Activated naive CD4-positive, alpha-beta T cell treated with anti-CD3 and anti-CD28 coated beads, Interleukin-2, amount 50 U/mL, for 24 hours (primary cell): ENCODE measurements around the gene EOGT.
A peak's percentile ranks its signal among the peaks of the same experiment; 100 is the strongest.

ENCODE experiments used
- H3K27ac Mint-ChIP-seq: one replicate; pipeline ENCODE4 v1.8.0; 2021; ENCODE audit warnings: mild to moderate bottlenecking, mixed read lengths
- H3K27me3 Mint-ChIP-seq: one replicate; pipeline ENCODE4 v1.8.0; 2021; ENCODE audit warnings: mixed read lengths
- H3K36me3 Mint-ChIP-seq: one replicate; pipeline ENCODE4 v1.8.0; 2021; ENCODE audit warnings: mixed read lengths
- H3K4me1 Mint-ChIP-seq: one replicate; pipeline ENCODE4 v1.8.0; 2021; ENCODE audit warnings: mixed read lengths
- H3K4me3 Mint-ChIP-seq: one replicate; pipeline ENCODE4 v1.8.0; 2021; ENCODE audit warnings: mild to moderate bottlenecking, mixed read lengths
- H3K9me3 Mint-ChIP-seq: one replicate; pipeline ENCODE4 v1.8.0; 2021; ENCODE audit warnings: mixed read lengths

Gene EOGT

GRCh38 chr3:69016102-69016501 lies 2.6 kb upstream of the EOGT start:
- Mint-ChIP-seq H3K4me3 (no peak overlapping the region), H3K9me3 (no peaks in the 10 kb centered on the region), H3K27ac (no peak overlapping the region), H3K27me3 (no peaks in the 10 kb centered on the region), H3K36me3 (peaks cover 6% of the 10 kb centered on the region), H3K4me1 (peaks cover 25% of the 10 kb centered on the region)

DNA sequence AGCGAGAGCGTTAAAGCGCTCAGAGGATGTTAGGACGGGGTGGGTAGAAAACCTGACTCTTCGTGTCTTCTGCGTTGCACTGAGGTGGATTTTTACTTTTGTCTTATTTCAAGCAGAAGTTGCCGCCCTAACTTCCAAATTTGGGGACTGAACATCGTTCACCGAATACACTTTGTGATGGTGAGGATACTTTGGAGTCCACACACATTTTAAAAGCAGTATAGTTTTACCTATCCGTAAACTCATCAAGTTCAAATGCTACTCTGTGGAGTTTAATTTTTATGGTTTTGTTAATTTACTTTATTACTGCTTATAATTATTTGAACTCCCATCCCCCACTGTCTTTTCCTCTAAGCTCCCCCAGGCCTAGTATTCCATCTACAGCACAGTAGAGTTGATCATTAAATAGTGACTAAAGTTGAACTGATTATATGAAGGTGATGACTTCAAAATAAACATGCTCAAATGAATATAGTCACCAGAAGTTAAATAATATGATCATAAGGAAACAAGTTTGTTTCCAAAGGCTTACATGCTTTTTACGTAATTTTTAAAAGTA lies 617 bp upstream of the EOGT start:
- H3K9me3 Mint-ChIP-seq: no peaks in the 10 kb centered on the region
- peak overlapping the region; percentile 93 for H3K27ac Mint-ChIP-seq
- peaks cover 33% of the 10 kb centered on the region for H3K4me1 Mint-ChIP-seq
- peak overlapping the region; percentile 84 for H3K4me3 Mint-ChIP-seq
- H3K27me3 Mint-ChIP-seq: no peaks in the 10 kb centered on the region
- H3K36me3 Mint-ChIP-seq: peaks cover 6% of the 10 kb centered on the region

- Mint-ChIP-seq H3K27ac (peak overlapping the region; percentile 89), H3K27me3 (no peaks in the 10 kb centered on the region), H3K4me3 (peak overlapping the region; percentile 87), H3K4me1 (peaks cover 33% of the 10 kb centered on the region), H3K36me3 (peaks cover 7% of the 10 kb centered on the region), H3K9me3 (no peaks in the 10 kb centered on the region)
Measured at GRCh38 chr3:69012800-69013252, 658 bp downstream of the EOGT start.

GRCh38 chr3:69012100-69012799 lies 1.2 kb downstream of the EOGT start:
- Mint-ChIP-seq H3K27me3 (no peaks in the 10 kb centered on the region), H3K4me3 (peak overlapping the region; percentile 87), H3K27ac (peak overlapping the region; percentile 89), H3K4me1 (peaks cover 33% of the 10 kb centered on the region), H3K36me3 (peaks cover 7% of the 10 kb centered on the region), H3K9me3 (no peaks in the 10 kb centered on the region)

GRCh38 chr3:69011096-69011730 lies 2.3 kb downstream of the EOGT start:
- Mint-ChIP-seq H3K4me3 (no peak overlapping the region), H3K36me3 (peaks cover 3% of the 10 kb centered on the region), H3K9me3 (no peaks in the 10 kb centered on the region), H3K4me1 (peaks cover 33% of the 10 kb centered on the region), H3K27me3 (no peaks in the 10 kb centered on the region), H3K27ac (peak overlapping the region; percentile 17)

DNA sequence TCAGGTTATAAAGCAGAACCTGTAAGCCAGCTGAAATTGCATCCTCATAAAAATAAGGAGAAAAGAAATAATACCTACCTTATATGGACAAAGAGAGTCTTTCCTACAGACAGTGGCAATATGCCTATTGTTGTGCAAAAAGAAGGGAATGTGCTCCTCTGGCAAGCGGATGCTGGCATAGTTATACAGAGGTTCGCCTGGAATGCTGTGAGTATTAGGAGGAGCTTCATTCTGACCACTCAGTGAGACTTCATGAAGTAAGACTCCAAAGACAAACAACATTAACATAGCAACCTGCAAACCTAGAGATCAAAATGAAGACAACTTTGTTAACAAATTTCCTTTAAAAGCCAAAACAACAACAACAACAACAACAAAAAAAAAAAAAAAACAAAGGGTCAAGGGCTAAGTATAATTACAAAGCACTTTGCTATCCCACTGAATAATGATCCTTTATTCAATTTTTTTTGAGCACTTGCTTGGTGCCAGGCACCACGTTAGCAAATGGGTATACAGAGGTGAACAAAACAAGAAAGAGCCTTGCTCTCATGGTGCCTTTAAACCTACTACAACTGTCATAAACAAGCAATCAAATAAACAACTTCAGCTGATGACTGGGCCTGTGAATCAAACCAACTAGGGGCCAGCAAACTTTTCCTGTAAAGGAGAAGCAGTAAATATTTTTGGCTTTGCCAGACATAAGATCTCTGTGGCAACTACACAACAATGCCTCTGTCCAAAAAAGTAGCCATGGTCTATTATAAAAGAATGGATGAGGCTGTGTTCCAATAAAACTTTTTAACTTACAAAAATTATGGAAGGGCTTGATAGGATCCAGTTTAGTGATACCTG lies 3.7 kb downstream of the EOGT start:
- no peaks in the 10 kb centered on the region for H3K9me3 Mint-ChIP-seq
- H3K27ac Mint-ChIP-seq: peak overlapping the region; percentile 5
- peaks cover 27% of the 10 kb centered on the region for H3K4me1 Mint-ChIP-seq
- H3K36me3 Mint-ChIP-seq: peaks cover 8% of the 10 kb centered on the region
- no peak overlapping the region for H3K4me3 Mint-ChIP-seq
- H3K27me3 Mint-ChIP-seq: no peaks in the 10 kb centered on the region

- Mint-ChIP-seq H3K9me3 (no peaks in the 10 kb centered on the region), H3K27ac (no peak overlapping the region), H3K4me1 (peaks cover 20% of the 10 kb centered on the region), H3K4me3 (no peak overlapping the region), H3K36me3 (peaks cover 8% of the 10 kb centered on the region), H3K27me3 (no peaks in the 10 kb centered on the region)
Measured at GRCh38 chr3:69008980-69009379, 4.5 kb downstream of the EOGT start.

DNA sequence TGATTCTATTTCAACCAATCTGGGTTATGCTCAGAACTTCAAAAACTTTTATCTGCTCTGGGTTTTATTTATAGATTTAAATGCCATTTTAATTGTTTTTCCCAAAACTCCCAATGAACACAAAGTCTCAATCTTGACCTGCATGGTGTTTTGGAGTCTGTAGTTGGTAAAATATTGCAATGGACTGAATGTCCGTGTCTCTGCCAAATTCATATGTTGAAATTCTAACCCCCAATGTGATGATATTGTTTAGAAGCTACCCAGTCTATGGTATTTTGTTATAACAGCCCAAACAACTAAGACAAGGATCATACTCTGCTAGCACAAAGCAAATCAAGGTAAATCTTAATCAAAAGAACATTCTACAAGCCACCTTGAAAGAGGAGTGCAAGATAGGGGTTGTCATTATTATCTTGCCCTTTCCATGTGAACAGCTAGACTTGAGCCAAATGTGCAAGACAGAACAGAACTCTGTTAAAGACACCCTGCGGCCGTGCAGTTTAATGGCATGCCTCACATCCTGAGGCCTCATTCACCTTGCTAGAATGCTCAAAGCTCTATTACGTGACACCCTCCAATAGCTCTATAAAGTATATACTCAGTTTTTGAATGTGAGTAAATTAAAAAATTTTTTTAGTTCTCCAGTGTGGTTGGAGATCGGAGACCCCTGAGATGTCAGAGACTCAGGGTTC lies 7.5 kb downstream of the EOGT start:
- Mint-ChIP-seq H3K4me1 (peaks cover 9% of the 10 kb centered on the region), H3K27ac (no peak overlapping the region), H3K9me3 (no peaks in the 10 kb centered on the region)

GRCh38 chr3:69005071-69005790 lies 8.3 kb downstream of the EOGT start:
- H3K36me3 Mint-ChIP-seq: peaks cover 14% of the 10 kb centered on the region
- H3K9me3 Mint-ChIP-seq: no peaks in the 10 kb centered on the region
- no peaks in the 10 kb centered on the region for H3K27me3 Mint-ChIP-seq
- no peak overlapping the region for H3K4me3 Mint-ChIP-seq
- H3K4me1 Mint-ChIP-seq: peaks cover 4% of the 10 kb centered on the region
- H3K27ac Mint-ChIP-seq: no peak overlapping the region

More for the DNA sequence above, 7.5 kb downstream of the EOGT start:
- Mint-ChIP-seq H3K4me3 (no peak overlapping the region), H3K27me3 (no peaks in the 10 kb centered on the region), H3K36me3 (peaks cover 14% of the 10 kb centered on the region)

DNA sequence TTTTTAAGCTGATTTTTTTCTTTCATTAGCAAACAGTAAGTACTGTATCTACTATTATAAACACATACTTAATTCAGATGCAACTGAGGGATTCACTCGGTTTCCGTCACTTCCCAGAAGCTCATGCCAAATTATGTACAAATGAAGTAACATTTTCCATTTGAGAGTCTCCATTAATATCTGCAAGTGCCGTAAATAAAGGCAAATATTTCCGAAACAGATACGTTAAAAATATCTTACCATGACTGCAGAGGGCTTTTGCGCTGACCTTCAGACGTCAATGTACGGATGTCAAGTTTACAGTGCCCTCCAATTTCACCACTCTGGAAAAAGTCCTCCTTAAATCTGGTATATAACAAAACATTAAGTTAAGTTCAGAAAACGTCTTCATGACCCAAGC lies 9.3 kb downstream of the EOGT start:
- Mint-ChIP-seq H3K4me3 (no peak overlapping the region), H3K4me1 (no peaks in the 10 kb centered on the region), H3K9me3 (no peaks in the 10 kb centered on the region), H3K27me3 (no peaks in the 10 kb centered on the region), H3K36me3 (peaks cover 14% of the 10 kb centered on the region), H3K27ac (no peak overlapping the region)

- Mint-ChIP-seq H3K4me3 (no peak overlapping the region), H3K9me3 (no peaks in the 10 kb centered on the region), H3K27me3 (no peaks in the 10 kb centered on the region), H3K36me3 (peaks cover 24% of the 10 kb centered on the region), H3K4me1 (no peaks in the 10 kb centered on the region), H3K27ac (no peak overlapping the region)
Measured at GRCh38 chr3:68999605-69000004, 13.9 kb downstream of the EOGT start.

- no peak overlapping the region for H3K27ac Mint-ChIP-seq
- H3K27me3 Mint-ChIP-seq: no peaks in the 10 kb centered on the region
Measured at GRCh38 chr3:68999158-68999557, 14.3 kb downstream of the EOGT start.

GRCh38 chr3:68997887-68998286 lies 15.6 kb downstream of the EOGT start:
- H3K4me3 Mint-ChIP-seq: no peak overlapping the region
- H3K27me3 Mint-ChIP-seq: no peaks in the 10 kb centered on the region
- H3K27ac Mint-ChIP-seq: no peak overlapping the region
- peaks cover 29% of the 10 kb centered on the region for H3K36me3 Mint-ChIP-seq
- no peaks in the 10 kb centered on the region for H3K4me1 Mint-ChIP-seq
- no peaks in the 10 kb centered on the region for H3K9me3 Mint-ChIP-seq

More at GRCh38 chr3:68999158-68999557, 14.3 kb downstream of the EOGT start:
- no peaks in the 10 kb centered on the region for H3K4me1 Mint-ChIP-seq
- no peaks in the 10 kb centered on the region for H3K9me3 Mint-ChIP-seq
- peaks cover 24% of the 10 kb centered on the region for H3K36me3 Mint-ChIP-seq
- H3K4me3 Mint-ChIP-seq: no peak overlapping the region

DNA sequence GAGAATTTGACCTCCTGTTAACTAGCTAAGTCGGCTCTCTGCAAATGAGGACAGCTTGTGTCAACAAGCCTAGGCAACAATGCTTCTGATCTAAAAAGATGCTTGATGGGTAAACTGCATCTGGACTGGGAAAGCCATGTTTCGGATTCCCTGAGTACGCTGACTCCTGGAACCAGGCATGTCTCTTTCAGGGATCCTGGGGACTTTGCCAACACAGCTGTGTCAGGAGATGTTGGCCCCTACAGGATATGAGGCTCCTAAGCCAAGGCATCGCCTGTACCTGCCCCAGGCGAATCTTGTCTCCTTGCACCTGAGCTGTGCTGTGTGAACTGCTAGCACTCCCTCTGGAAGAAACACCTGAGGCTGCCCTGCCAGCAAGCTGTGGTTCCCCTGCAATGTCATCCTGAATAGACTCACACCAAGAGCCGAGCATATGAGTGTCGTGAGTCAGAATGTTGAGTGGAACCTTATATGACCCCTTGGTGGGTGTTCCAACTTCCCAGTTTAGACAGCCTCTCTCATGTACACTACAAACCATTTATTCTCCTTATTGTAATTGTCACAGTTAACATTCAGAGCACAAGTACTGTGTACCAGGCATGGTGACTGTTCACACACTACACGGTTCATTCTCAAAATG lies 17.0 kb downstream of the EOGT start:
- Mint-ChIP-seq H3K36me3 (peaks cover 36% of the 10 kb centered on the region), H3K4me1 (no peaks in the 10 kb centered on the region), H3K27me3 (no peaks in the 10 kb centered on the region)

More for the DNA sequence above, 17.0 kb downstream of the EOGT start:
- H3K4me3 Mint-ChIP-seq: no peak overlapping the region
- H3K9me3 Mint-ChIP-seq: no peaks in the 10 kb centered on the region
- no peak overlapping the region for H3K27ac Mint-ChIP-seq
